Measurements from ENCODE around the gene MRPS26. TPM values are rescaled to one million over a fixed set of nuclear protein-coding genes. Genes with fewer than 3 reads are reported as not detected.

MRPS26 gene
- total and polyA plus RNA-seq, 2 of the 13 experiments (the other 11 are each of a cell fraction or from before 2014, with no cell fraction given), result 89.8 to 187 TPM

GRCh38 chr20:3045042-3045815, 623 bp upstream of the MRPS26 start (continued):
- TF ChIP-seq THAP7 (CRISPR knock-in tag; IDR thresholded peaks at IDR 0.05), result peak; percentile 44; the same call in 1 of the 2 replicates
- peak; percentile 36; the same call in 1 of the 2 replicates for TF ChIP-seq NCOR1 (IDR thresholded peaks at IDR 0.05; ENCODE audit: borderline replicate concordance, low read length)
- TF ChIP-seq ZNF605 (CRISPR knock-in tag; IDR thresholded peaks at IDR 0.05), result no peak
- TF ChIP-seq ZNF280B (CRISPR knock-in tag; IDR thresholded peaks at IDR 0.05; ENCODE audit: borderline replicate concordance), result no peak; the same call in 1 of the 2 replicates
- TF ChIP-seq THYN1 (CRISPR knock-in tag; IDR thresholded peaks at IDR 0.05; ENCODE audit: borderline replicate concordance, low read depth), result peak; percentile 99; the same call in 1 of the 2 replicates
- peak; percentile 45 for TF ChIP-seq PCBP2 (optimal IDR thresholded peaks at IDR 0.05; ENCODE audit: low read depth, low read length, poor library complexity, severe bottlenecking)
- TF ChIP-seq RELA (CRISPR knock-in tag; IDR thresholded peaks at IDR 0.05), result no peak
- 0 out of 2 replicates have a peak, but pooled peaks have one; percentile 13 for TF ChIP-seq TRAFD1 (CRISPR knock-in tag; IDR thresholded peaks at IDR 0.05; ENCODE audit: borderline replicate concordance)
- no peak for TF ChIP-seq PTBP1 (IDR thresholded peaks at IDR 0.05; ENCODE audit: low read depth, low read length, poor library complexity, severe bottlenecking)
- no peak for TF ChIP-seq ZFP82 (CRISPR knock-in tag; IDR thresholded peaks at IDR 0.05; ENCODE audit: borderline replicate concordance)
- TF ChIP-seq U2AF2 (IDR thresholded peaks at IDR 0.05; ENCODE audit: low read depth, low read length), result no peak
- TF ChIP-seq NR2C2 (CRISPR knock-in tag; IDR thresholded peaks at IDR 0.05; ENCODE audit: borderline replicate concordance), result no peak
- 0 out of 2 replicates have a peak, but pooled peaks have one; percentile 79 for TF ChIP-seq DDIT3 (CRISPR knock-in tag; IDR thresholded peaks at IDR 0.05)
- no peak for TF ChIP-seq CENPX (CRISPR knock-in tag; IDR thresholded peaks at IDR 0.05)
- no peak for TF ChIP-seq PRDM4 (CRISPR knock-in tag; IDR thresholded peaks at IDR 0.05; ENCODE audit: borderline replicate concordance)
- peak; percentile 35; the same call in 1 of the 2 replicates for TF ChIP-seq ZSCAN30 (CRISPR knock-in tag; IDR thresholded peaks at IDR 0.05)
- TF ChIP-seq ZUFSP (CRISPR knock-in tag; IDR thresholded peaks at IDR 0.05; ENCODE audit: borderline replicate concordance), result no peak
